ENCODE results near the gene COL1A1.

DNA sequence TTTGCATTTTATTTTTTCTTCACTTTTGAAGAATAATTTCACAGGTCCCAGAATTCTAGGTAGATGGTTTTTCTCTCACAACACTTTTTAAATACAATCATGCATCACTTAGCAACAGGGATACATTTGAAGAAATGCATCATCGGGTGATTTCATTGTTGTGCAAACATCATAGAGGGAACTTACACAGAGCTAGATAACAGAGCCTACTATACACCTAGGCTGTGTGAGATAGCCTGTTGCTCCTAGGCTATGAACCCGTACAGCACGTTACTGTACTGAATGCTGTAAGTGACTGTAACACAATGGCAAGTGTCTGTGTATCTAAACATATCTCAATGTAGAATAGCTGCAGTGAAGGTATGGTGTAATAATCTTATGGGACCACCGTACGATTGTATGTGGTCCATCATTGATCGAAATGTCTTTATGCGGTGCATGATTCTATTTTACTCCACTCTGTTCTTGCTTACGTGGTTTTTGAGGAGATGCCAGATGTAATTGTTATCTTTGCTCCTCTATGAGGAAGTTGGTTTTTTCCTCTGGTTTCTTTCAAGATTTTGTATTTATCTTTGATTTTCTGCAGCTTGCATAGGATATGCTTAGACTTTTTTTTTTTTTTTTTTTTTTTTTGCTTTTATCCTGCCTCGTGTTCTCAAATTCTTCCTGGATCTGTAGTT, 37.3 kb upstream of the COL1A1 start:
- TF ChIP-seq POLR2A (IDR thresholded peaks at IDR 0.05): no peak
- TF ChIP-seq, protein P1, sequence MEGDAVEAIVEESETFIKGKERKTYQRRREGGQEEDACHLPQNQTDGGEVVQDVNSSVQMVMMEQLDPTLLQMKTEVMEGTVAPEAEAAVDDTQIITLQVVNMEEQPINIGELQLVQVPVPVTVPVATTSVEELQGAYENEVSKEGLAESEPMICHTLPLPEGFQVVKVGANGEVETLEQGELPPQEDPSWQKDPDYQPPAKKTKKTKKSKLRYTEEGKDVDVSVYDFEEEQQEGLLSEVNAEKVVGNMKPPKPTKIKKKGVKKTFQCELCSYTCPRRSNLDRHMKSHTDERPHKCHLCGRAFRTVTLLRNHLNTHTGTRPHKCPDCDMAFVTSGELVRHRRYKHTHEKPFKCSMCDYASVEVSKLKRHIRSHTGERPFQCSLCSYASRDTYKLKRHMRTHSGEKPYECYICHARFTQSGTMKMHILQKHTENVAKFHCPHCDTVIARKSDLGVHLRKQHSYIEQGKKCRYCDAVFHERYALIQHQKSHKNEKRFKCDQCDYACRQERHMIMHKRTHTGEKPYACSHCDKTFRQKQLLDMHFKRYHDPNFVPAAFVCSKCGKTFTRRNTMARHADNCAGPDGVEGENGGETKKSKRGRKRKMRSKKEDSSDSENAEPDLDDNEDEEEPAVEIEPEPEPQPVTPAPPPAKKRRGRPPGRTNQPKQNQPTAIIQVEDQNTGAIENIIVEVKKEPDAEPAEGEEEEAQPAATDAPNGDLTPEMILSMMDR (IDR thresholded peaks at IDR 0.05): no peak

Data from testis (tissue), 2 donors.